Measurements from ENCODE around the gene CDK14.

GRCh38 chr7:90817846-90818245, 221.7 kb downstream of the CDK14 start:
- TF ChIP-seq RBBP5 (conservative IDR thresholded peaks at IDR 0.05): no peak
- TF ChIP-seq REST (IDR thresholded peaks at IDR 0.05; ENCODE audit: low read depth, low read length): no peak
- no peak for TF ChIP-seq CTCF (IDR thresholded peaks at IDR 0.05 in 2 of 3, conservative IDR thresholded peaks at IDR 0.05 in 1 of 3; ENCODE audit: control insufficient read depth in 2 of 3, extremely low read depth in 1 of 3, insufficient read depth in 1 of 3, low read depth in 3 of 3, low read length in 3 of 3)
- no peak for TF ChIP-seq JUND (IDR thresholded peaks at IDR 0.05; ENCODE audit: low read depth, low read length)
- TF ChIP-seq NBN (IDR thresholded peaks at IDR 0.05): no peak
- no peak for TF ChIP-seq CHD2 (IDR thresholded peaks at IDR 0.05; ENCODE audit: borderline replicate concordance, low read depth, low read length)
- TF ChIP-seq SMARCA5 (IDR thresholded peaks at IDR 0.05): no peak
- TF ChIP-seq BRCA1 (IDR thresholded peaks at IDR 0.05; ENCODE audit: low read depth, low read length): no peak

Data from GM12878 (cell line).